Ovary (tissue), 9 donors: ENCODE results near the gene GNPTAB. TPM values are rescaled to one million over a fixed set of nuclear protein-coding genes. Genes with fewer than 3 reads are reported as not detected.
"Not testable (repeated sequence)": the region's sequence is repeated elsewhere in the genome, so short reads cannot be mapped to it uniquely, and the experiment has no call there.

Source experiments
- DNase-seq, 5 donors: peaks; one replicate each; pipeline ENCODE4 v3.0.0-alpha.2; 2019 to 2020
- H3K27ac ChIP-seq, 2 donors: fragments of 200-600 bp; one replicate each; pipeline versions ENCODE4 v1.5.1 to v1.8.0; 2019 to 2022
- H3K27me3 ChIP-seq: fragments of 200-600 bp; one replicate; pipeline ENCODE4 v1.8.0; 2022
- H3K36me3 ChIP-seq: fragments of 200-600 bp; sonication (generic); one replicate; pipeline ENCODE4 v1.5.1; 2019
- H3K4me1 ChIP-seq: one replicate; pipeline ENCODE4 v1.8.1; 2013; ENCODE audit warnings: mild to moderate bottlenecking, moderate library complexity; ENCODE audit not compliant: insufficient read depth
- H3K4me3 ChIP-seq: fragments of 200-600 bp; sonication (generic); one replicate; pipeline ENCODE4 v1.5.1; 2017
- H3K9me3 ChIP-seq, 2 donors: fragments of 200-600 bp in 1 of 2; sonication (generic) in 1 of 2; one replicate each; pipeline versions ENCODE4 v1.5.1 to v1.8.1; 2013 to 2019; ENCODE audit warnings: mild to moderate bottlenecking in 1 of 2, moderate library complexity in 1 of 2
- EP300 ChIP-seq: sonication (generic); formaldehyde crosslinking; IDR thresholded peaks from one replicate; pipeline ENCODE4 v1.6.1; 2017; ENCODE audit warnings: antibody characterized with exemption
- POLR2A ChIP-seq: fragments of 450-650 bp; IDR thresholded peaks from one replicate; pipeline ENCODE4 v1.6.1; 2017; ENCODE audit warnings: antibody characterized with exemption, mild to moderate bottlenecking, moderate library complexity
- whole genome bisulfite sequencing, 3 donors: extraction: QIAGEN DNeasy Blood & Tissue Kit in 1 of 3; methylation state at CpG; one replicate each; pipeline versions ENCODE4 v1.1.5 to v1.1.7; 2013 to 2017; 5-methylcytosine and 5-hydroxymethylcytosine counted together
- intact Hi-C, 4 donors: fragments of 100-400 bp; cut with DNase I; formaldehyde crosslinking; loops; one replicate each; pipeline versions ENCODE4 v1.11.0 to v1.15.1; 2022 to 2023
- polyA plus RNA-seq, 2 donors: library from polyadenylated mRNA; stranded (reverse); fragments of 200-250 nt in 1 of 2; fragments of 350-450 nt in 1 of 2; fragmentation: Illumina TruSeq in 1 of 2; extraction: RNeasy Lipid Tissue Mini Kit (QIAGEN cat#74804) in 1 of 2; gene quantifications; one replicate each; pipeline ENCODE4 v1.2.3, GENCODE V29; 2013 to 2014
- total RNA-seq, 7 donors: library from RNA; depleted of rRNA in 2 of 7; stranded (reverse); fragments of >200 nt in 2 of 7; fragmentation: NEBNext Ultra II Directional in 3 of 7; extraction: Animal tissue kit (Norgen Biotek cat#: 25700) in 3 of 7; gene quantifications; one replicate each; pipeline versions ENCODE4 v1.1.0 to v1.2.4, GENCODE V29; 2016 to 2023
- TF ChIP-seq, protein P1 (sequence below), 3 donors: fragments of 450-650 bp in 2 of 3; fragments of 200-600 bp in 1 of 3; IDR thresholded peaks; one replicate each; pipeline versions ENCODE4 v1.5.1 to v1.8.0; 2016 to 2022; ENCODE audit warnings: antibody characterized with exemption in 3 of 3, mild to moderate bottlenecking in 1 of 3
- donor health status: DM: no; HTN: no; CAD: no; lungs with moderate emphysema.
- donor health status: DM: no; HTN: no; CAD: no.
- donor health status: Bipolar disorder and iron deficiency.
- donor health status: DM: yes; HTN: yes; CAD: no.
- donor health status: DM: no; HTN: no; CAD: no.
- donor health status: DM: yes; HTN: yes; CAD: no.

GNPTAB gene
- total and polyA plus RNA-seq, 9 donors = 7.1 to 24.2 (median 16.6) TPM

DNA sequence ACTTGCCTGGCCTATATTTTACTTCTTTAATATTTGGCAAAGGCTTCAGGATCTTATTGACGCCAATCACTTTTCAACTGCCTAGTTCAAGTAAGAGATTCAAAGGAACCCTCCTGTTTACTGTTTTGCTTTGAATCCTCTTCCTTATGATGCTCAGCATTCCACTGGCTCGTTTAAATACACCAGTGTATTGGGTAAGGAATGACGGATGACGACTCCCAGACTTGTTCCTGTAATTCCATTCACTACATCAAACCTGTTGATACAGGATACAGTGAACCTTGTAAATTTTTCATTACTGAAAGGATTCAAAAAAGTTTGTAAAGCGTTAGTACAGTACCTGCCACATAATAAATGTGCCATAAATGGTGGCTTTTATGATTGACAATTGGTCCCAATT is 89.8 kb downstream of the GNPTAB start:
- Histone ChIP-seq H3K9me3 (no peaks in the 10 kb centered on the region), H3K27me3 (no peaks in the 10 kb centered on the region), H3K36me3 (no peaks in the 10 kb centered on the region), H3K4me3 (no peak overlapping the region), H3K4me1 (peaks cover 2% of the 10 kb centered on the region), H3K27ac (no peak overlapping the region)
- TF ChIP-seq, protein P1, sequence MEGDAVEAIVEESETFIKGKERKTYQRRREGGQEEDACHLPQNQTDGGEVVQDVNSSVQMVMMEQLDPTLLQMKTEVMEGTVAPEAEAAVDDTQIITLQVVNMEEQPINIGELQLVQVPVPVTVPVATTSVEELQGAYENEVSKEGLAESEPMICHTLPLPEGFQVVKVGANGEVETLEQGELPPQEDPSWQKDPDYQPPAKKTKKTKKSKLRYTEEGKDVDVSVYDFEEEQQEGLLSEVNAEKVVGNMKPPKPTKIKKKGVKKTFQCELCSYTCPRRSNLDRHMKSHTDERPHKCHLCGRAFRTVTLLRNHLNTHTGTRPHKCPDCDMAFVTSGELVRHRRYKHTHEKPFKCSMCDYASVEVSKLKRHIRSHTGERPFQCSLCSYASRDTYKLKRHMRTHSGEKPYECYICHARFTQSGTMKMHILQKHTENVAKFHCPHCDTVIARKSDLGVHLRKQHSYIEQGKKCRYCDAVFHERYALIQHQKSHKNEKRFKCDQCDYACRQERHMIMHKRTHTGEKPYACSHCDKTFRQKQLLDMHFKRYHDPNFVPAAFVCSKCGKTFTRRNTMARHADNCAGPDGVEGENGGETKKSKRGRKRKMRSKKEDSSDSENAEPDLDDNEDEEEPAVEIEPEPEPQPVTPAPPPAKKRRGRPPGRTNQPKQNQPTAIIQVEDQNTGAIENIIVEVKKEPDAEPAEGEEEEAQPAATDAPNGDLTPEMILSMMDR (IDR thresholded peaks at IDR 0.05) = no peak
- TF ChIP-seq POLR2A = no peak
- TF ChIP-seq EP300 = no peak
- DNase-seq = no peak
- intact Hi-C loops = loop anchor here in 1 of 4 donors (5.0 kb wide), 1 partner anchor 1229 kb away; no protein-coding TSS in a partner anchor
- WGBS, 3 donors = 80 to 85% (median 83%) methylated on average over 5 of the region's 5 CpGs

DNA sequence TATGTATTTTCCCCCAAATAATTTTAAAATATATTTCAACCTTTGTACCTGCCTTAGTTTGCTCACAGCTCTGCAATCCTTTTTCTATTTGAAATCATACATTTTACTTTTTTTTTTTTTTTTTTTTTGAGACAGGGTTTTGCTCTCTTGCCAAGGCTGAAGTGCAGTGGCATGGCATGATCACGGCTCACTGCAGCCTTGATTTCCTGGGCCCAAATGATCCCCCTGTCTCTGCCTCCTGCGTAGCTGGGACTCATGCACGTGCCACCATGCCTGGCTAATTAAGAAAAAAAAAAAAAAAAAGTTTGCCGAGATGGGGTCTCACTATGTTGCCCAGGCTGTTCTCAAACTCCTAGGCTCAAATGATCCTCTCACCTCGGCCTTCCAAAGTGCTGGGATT is 90.2 kb downstream of the GNPTAB start:
- Histone ChIP-seq H3K36me3 (no peaks in the 10 kb centered on the region), H3K4me1 (peaks cover 2% of the 10 kb centered on the region), H3K27me3 (no peaks in the 10 kb centered on the region), H3K4me3 (no peak overlapping the region), H3K9me3 (no peaks in the 10 kb centered on the region), H3K27ac (no peak overlapping the region)
- WGBS, 3 donors = 85 to 98% (median 94%) methylated on average over 5 of the region's 5 CpGs
- TF ChIP-seq EP300 = no peak
- TF ChIP-seq POLR2A = no peak
- TF ChIP-seq, protein P1 (IDR thresholded peaks at IDR 0.05) = no peak
- no peak for DNase-seq
- intact Hi-C loops = loop anchor here in 1 of 4 donors (5.0 kb wide), 1 partner anchor 1228 kb away; no protein-coding TSS in a partner anchor

DNA sequence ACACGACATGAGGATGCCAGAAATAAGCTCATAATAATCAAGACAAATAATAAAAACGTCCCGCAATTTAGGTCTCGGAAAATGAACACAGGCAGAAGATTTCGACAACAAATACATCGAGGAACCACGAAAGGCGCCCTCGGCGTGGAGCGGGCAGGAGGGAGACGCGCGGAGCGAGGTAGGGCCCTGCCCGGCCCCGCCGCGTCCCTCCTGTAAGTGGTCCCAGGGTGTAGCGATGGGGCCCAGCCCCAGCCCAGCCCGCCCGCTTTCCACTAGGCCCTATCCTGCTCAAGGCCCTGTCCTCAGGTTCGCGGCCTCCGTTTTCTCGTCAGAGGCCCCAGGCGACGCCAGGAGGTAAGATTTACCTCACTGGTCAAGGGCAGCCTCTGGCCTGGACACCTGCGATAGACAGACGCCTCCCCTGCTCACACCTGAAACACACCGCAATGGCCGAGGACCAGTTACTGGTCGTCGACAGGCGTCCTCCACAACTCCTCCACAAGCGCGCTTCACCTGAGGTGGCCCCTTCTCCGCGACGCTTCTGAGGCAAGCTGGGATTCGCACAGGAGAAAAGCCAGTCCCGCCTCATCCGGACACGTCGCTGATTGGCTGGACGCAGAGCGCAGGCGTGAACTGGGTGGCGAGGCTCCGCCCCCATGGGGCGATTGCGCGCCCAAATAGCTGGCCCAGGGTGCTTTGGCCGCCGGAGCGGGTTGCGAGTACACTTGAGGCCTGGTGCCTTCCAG is 91.7 kb downstream of the GNPTAB start, which contains the start of gene SYCP3:
SYCP3 (minus strand) TSS at position 543 of the 746 bp plus-strand sequence. CDS start 1,527 bp downstream, outside the sequence.
- no peak within 1 kb of the TSS for H3K27ac ChIP-seq
- TF ChIP-seq POLR2A (no peak), EP300 (no peak)
- TF ChIP-seq, protein P1 (IDR thresholded peaks at IDR 0.05) = no peak
- peak in 1 of 5 donors; percentile 30 for DNase-seq
- H3K27me3 ChIP-seq = no peaks in the 10 kb centered on the region
- H3K36me3 ChIP-seq = no peaks in the 10 kb centered on the region
- intact Hi-C loops = no loop called here
- 97 to 98% (median 98%) methylated on average over 57 of the region's 57 CpGs for WGBS, 3 donors
- no peaks in the 10 kb centered on the region for H3K9me3 ChIP-seq
- H3K4me3 ChIP-seq = no peak within 1 kb of the TSS
- peaks cover 1% of the 10 kb centered on the region for H3K4me1 ChIP-seq

DNA sequence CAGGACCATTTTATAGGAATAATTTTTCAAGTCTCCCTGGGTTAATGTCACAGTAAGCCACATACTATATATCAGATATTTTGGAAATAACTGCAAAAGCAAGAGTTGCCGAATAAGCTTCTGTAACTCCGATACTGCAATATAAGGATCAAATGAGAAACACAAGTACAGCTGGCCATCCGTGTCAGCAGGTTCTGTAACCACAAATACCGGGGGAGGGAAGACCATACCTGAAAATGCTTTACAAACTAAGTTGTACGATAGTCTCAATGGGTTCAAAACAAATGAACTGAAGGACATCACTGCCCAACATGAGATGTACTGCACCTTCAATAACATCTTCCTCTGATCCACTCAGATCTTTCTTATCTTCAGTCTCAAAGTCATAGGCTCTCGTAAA is 93.3 kb downstream of the GNPTAB start:
- TF ChIP-seq EP300 (no peak), POLR2A (no peak)
- TF ChIP-seq, protein P1 (IDR thresholded peaks at IDR 0.05) = no peak
- no peaks in the 10 kb centered on the region for H3K27me3 ChIP-seq
- H3K9me3 ChIP-seq = no peaks in the 10 kb centered on the region
- H3K4me3 ChIP-seq = no peak overlapping the region
- intact Hi-C loops = no loop called here
- H3K27ac ChIP-seq = no peak overlapping the region
- 85 to 92% (median 89%) methylated on average over 6 of the region's 6 CpGs for WGBS, 3 donors
- no peak for DNase-seq
- H3K4me1 ChIP-seq = no peaks in the 10 kb centered on the region
- H3K36me3 ChIP-seq = no peaks in the 10 kb centered on the region

DNA sequence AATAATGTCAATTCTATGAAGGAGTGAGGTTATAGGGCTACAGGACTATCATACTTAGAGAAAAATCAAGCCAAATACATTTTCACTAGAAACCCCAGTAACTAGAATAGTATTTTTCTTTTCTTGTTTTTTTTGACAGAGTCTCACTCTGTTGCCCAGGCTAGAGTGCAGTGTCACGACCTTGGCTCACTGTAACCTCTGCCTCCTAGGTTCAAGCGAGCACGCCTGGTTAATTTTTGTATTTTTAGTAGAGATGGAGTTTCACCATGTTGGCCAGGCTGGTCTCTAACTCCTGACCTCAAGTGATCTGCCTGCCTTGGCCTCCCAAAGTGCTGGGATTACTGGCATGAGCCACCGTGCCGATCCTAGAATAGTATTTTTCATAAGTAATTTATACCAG is 96.3 kb downstream of the GNPTAB start:
- H3K9me3 ChIP-seq, H3K4me3 ChIP-seq, DNase-seq, H3K4me1 ChIP-seq, H3K36me3 ChIP-seq, H3K27me3 ChIP-seq, H3K27ac ChIP-seq, intact Hi-C loops: not testable (repeated sequence)
- 89 to 95% (median 89%) methylated on average over 5 of the region's 5 CpGs for WGBS, 3 donors
